Heart right ventricle (tissue), 16 donors: ENCODE results near the gene CTBP2. TPM values are rescaled to one million over a fixed set of nuclear protein-coding genes. Genes with fewer than 3 reads are reported as not detected.

Experiments used
- ATAC-seq, 8 donors: fragments of 200-7000 bp; cut with Tn5 transposase; one replicate each; pipeline ENCODE4 v1.9.1; 2020; ENCODE audit warnings: mild to moderate bottlenecking in 8 of 8, moderate library complexity in 8 of 8, moderate number of reproducible peaks in 1 of 8
- DNase-seq, 2 donors: peaks; one replicate each; pipeline ENCODE4 v3.0.0-alpha.2; 2020
- H3K27ac ChIP-seq, 10 donors: fragments of 200-600 bp; sonication (generic) in 2 of 10; one replicate each; pipeline versions ENCODE4 v1.5.0 to v1.8.0; 2020 to 2022; ENCODE audit warnings: mild to moderate bottlenecking in 3 of 10
- H3K27me3 ChIP-seq, 7 donors: fragments of 200-600 bp; one replicate each; pipeline ENCODE4 v1.8.0; 2021 to 2022; ENCODE audit warnings: mild to moderate bottlenecking in 2 of 7
- H3K36me3 ChIP-seq, 9 donors: fragments of 200-600 bp; sonication (generic) in 1 of 9; one replicate each; pipeline versions ENCODE4 v1.5.0 to v1.8.0; 2020 to 2022; ENCODE audit warnings: mild to moderate bottlenecking in 2 of 9
- H3K4me1 ChIP-seq, 9 donors: fragments of 200-600 bp; sonication (generic) in 1 of 9; one replicate each; pipeline versions ENCODE4 v1.5.0 to v1.8.0; 2020 to 2022; ENCODE audit warnings: mild to moderate bottlenecking in 4 of 9
- H3K4me3 ChIP-seq, 10 donors: fragments of 200-600 bp; sonication (generic) in 2 of 10; one replicate each; pipeline versions ENCODE4 v1.5.0 to v1.8.0; 2020 to 2022; ENCODE audit warnings: mild to moderate bottlenecking in 7 of 10, moderate library complexity in 2 of 10
- H3K9me3 ChIP-seq, 11 donors: fragments of 200-600 bp in 10 of 11; sonication (generic) in 2 of 11; one replicate each; pipeline versions ENCODE4 v1.5.0 to v1.8.0; 2013 to 2022; ENCODE audit warnings: mild to moderate bottlenecking in 2 of 11, control low read depth in 1 of 11, moderate library complexity in 1 of 11
- CTCF ChIP-seq, 9 donors: fragments of 200-600 bp; sonication (generic) in 2 of 9; IDR thresholded peaks; one replicate each; pipeline versions ENCODE4 v1.5.0 to v1.8.0; 2021 to 2022; ENCODE audit warnings: antibody characterized with exemption in 9 of 9, mild to moderate bottlenecking in 5 of 9, moderate library complexity in 1 of 9
- WGBS, 2 donors: extraction: QIAGEN DNeasy Blood & Tissue Kit; methylation state at CpG; one replicate each; pipeline ENCODE4 v1.1.7; 2013; ENCODE audit warnings: inconsistent platforms in 1 of 2; 5-methylcytosine and 5-hydroxymethylcytosine counted together
- intact Hi-C, 10 donors: fragments of 100-400 bp; cut with DNase I; formaldehyde crosslinking; loops; one replicate each; pipeline versions ENCODE4 v1.11.1 to v1.14.2; 2022
- polyA plus RNA-seq, 2 donors: library from polyadenylated mRNA; stranded (reverse); fragments of 200-250 nt; gene quantifications; one replicate each; pipeline ENCODE4 v1.2.3, GENCODE V29; 2013
- total RNA-seq, 10 donors: library from RNA; stranded (reverse); fragmentation: NEBNext Ultra II Directional in 3 of 10; extraction: Animal tissue kit (Norgen Biotek cat#: 25700) in 3 of 10; gene quantifications; one replicate each; pipeline versions ENCODE4 v1.2.1 to v1.2.4, GENCODE V29; 2021 to 2023
- donor health status: Arrhythmogenic right ventricular cardiomyopathy.
- donor health status: ischemic (EF 13 %, LVEDD 7.1; RV severe dilation, severe dysfunction).
- donor health status: healthy with polysubstance abuse.
- donor health status: DM: no; HTN: yes; CAD: no.
- donor health status: DM: no; HTN: no; CAD: no.
- donor health status: ischemic (EF 25% LVEDD 6.9; RV normal size, moderate dysfunction).
- donor health status: ischemic (EF 25% LVEDD 5.7; RV mildly dilated, moderate dysfunction).
- donor health status: healthy.
- donor health status: DM: yes; HTN: yes; CAD: no.
- donor health status: Ischemic cardiomyopathy.
- donor health status: ischemic (EF 35%, LVEDD 5.7; RV mildly dilated, moderate dysfunction).
- donor health status: nonischemic (EF 11% LVEDD 7.7; RV severe dilation, severe dysfunction).
- donor health status: DM: yes; HTN: yes; CAD: no.
- donor health status: PGD.
- donor health status: ischemic (EF 29% LVEDD 5.4; RV normal size, mild dysfunction).
- donor health status: nonischemic (EF 23%, LVEDD 6.1; RV moderate dilation, normal function).

Gene CTBP2
- total and polyA plus RNA-seq, 12 donors: 14.7 to 36.2 (median 26.0) TPM

DNA sequence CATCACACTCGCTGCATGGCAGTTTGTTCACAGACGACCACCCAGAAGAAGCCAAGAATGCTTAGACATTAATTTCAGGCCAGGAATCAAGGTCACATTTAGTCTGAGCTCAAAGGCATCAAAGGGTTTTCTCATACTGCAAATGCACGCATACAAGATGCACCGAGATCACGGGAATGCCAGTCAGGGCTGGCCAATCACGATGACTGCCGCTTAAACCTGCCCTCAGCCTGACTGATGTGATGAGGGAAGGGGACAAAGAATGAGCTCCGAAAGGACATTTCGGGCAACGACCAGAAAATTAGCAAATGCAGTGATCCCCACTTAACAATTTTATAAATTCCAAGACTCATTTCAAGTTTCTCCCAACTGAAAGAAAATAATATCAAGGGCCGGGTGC lies 20.2 kb downstream of the CTBP2 start:
- no peak overlapping the region for H3K27ac ChIP-seq
- intact Hi-C loops: no loop called here
- DNase-seq (no peak), ATAC-seq (no peak)
- H3K36me3 ChIP-seq: peaks cover 0 to 8% (median 0%) of the 10 kb centered on the region in 9 donors
- peaks cover 24 to 88% (median 53%) of the 10 kb centered on the region in 9 donors for H3K4me1 ChIP-seq
- 89 to 92% methylated on average over 11 of the region's 11 CpGs for WGBS, 2 donors
- no peaks in the 10 kb centered on the region for H3K9me3 ChIP-seq
- no peak for TF ChIP-seq CTCF (IDR thresholded peaks at IDR 0.05)
- no peaks in the 10 kb centered on the region for H3K27me3 ChIP-seq
- H3K4me3 ChIP-seq: no peak overlapping the region

DNA sequence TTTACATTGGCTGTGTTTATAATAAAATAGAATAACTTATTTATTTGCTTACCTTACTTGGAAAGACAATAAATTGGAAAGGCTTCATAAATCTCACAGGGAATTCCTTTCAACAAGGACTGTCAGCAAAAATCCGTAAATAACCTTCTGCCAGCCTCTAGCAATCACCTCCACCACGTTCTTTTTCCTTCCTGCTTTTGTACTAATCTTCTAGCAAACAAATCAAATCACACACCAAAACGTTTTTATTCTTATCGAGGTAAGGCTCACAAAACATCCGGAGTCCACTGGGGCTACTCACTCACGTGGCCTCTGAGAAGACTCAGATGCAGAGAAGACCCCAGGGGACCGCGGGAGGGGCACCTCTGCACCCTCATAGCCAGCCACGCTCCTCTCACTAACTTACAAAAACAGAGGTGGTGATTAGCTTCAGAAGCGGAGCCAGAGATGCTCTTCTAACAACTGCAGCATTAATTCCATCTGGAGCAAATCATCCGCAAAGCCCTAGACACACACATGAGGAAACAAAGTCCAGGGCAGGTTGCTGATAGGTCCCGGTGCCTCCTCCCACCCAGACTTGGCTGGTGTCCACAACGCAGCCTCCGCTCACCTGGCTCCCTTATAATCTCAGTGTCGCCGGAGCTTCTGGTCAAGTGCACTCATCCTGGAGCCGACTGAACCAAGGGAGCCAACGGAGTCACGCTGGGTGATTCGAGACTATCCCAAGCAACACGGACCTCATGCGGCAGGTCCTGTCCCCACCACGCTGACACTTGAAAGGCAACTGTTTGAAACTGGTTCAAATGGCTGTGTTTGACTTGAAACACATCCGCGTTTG lies 22.5 kb downstream of the CTBP2 start:
- no peaks in the 10 kb centered on the region for H3K27me3 ChIP-seq
- no peaks in the 10 kb centered on the region for H3K9me3 ChIP-seq
- peak in 3 of 9 donors; percentile 8 to 35 (median 23) for TF ChIP-seq CTCF (IDR thresholded peaks at IDR 0.05)
- peaks cover 0 to 18% (median 0%) of the 10 kb centered on the region in 9 donors for H3K36me3 ChIP-seq
- 25 to 30% methylated on average over 25 of the region's 25 CpGs for WGBS, 2 donors
- DNase-seq (no peak), ATAC-seq (peak in 7 of 8 donors; percentile 15 to 57 (median 43))
- peaks cover 24 to 81% (median 50%) of the 10 kb centered on the region in 9 donors for H3K4me1 ChIP-seq
- H3K27ac ChIP-seq: peak overlapping the region in 6 of 10 donors; percentile 2 to 65 (median 14)
- intact Hi-C loops: loop anchor here in 2 of 10 donors (5.0 kb wide), 2 partner anchors 71 to 91 kb away; no protein-coding TSS in a partner anchor
- H3K4me3 ChIP-seq: no peak overlapping the region

GRCh38 chr10:125136087-125136486 lies 24.3 kb downstream of the CTBP2 start:
- intact Hi-C loops: loop anchor here in 2 of 10 donors (5.0 kb wide), 2 partner anchors 69 to 89 kb away; no protein-coding TSS in a partner anchor

GRCh38 chr10:125135771-125136035 lies 24.7 kb downstream of the CTBP2 start:
- TF ChIP-seq CTCF (IDR thresholded peaks at IDR 0.05): no peak
- no peak for ATAC-seq
- Histone ChIP-seq H3K36me3 (peaks cover 0 to 38% (median 7%) of the 10 kb centered on the region in 9 donors), H3K27ac (no peak overlapping the region), H3K4me3 (no peak overlapping the region), H3K4me1 (peaks cover 24 to 68% (median 47%) of the 10 kb centered on the region in 9 donors), H3K9me3 (peaks cover 0 to 6% (median 0%) of the 10 kb centered on the region in 11 donors), H3K27me3 (no peaks in the 10 kb centered on the region)
- DNase-seq: no peak
- 97 to 98% methylated on average over 6 of the region's 6 CpGs for WGBS, 2 donors
- intact Hi-C loops: loop anchor here in 2 of 10 donors (5.0 kb wide), 2 partner anchors 68 to 88 kb away; no protein-coding TSS in a partner anchor

More at GRCh38 chr10:125136087-125136486, 24.3 kb downstream of the CTBP2 start:
- H3K27ac ChIP-seq: peak overlapping the region in 2 of 10 donors; percentile 17 to 65
- H3K4me3 ChIP-seq: no peak overlapping the region
- 93 to 98% methylated on average over 4 of the region's 4 CpGs for WGBS, 2 donors
- no peak for TF ChIP-seq CTCF (IDR thresholded peaks at IDR 0.05)
- peaks cover 0 to 6% (median 0%) of the 10 kb centered on the region in 11 donors for H3K9me3 ChIP-seq
- H3K27me3 ChIP-seq: no peaks in the 10 kb centered on the region
- H3K4me1 ChIP-seq: peaks cover 24 to 68% (median 47%) of the 10 kb centered on the region in 9 donors
- DNase-seq: no peak
- peaks cover 0 to 35% (median 7%) of the 10 kb centered on the region in 9 donors for H3K36me3 ChIP-seq
- ATAC-seq: peak in 1 of 8 donors; percentile 36
